Lower lobe of right lung (tissue), 2 donors: Measurements from ENCODE around the gene DDX42. TPM values are rescaled to one million over a fixed set of nuclear protein-coding genes. Genes with fewer than 3 reads are reported as not detected.

Source experiments
- ATAC-seq, 2 donors: fragments of 200-7000 bp; cut with Tn5 transposase; one replicate each; pipeline ENCODE4 v1.9.1; 2020 to 2022; ENCODE audit warnings: mild to moderate bottlenecking in 2 of 2, moderate library complexity in 2 of 2
- DNase-seq: peaks from one replicate; pipeline ENCODE4 v3.0.0-alpha.2; 2020
- H3K27ac ChIP-seq: fragments of 200-600 bp; one replicate; pipeline ENCODE4 v1.8.0; 2022
- H3K27me3 ChIP-seq: fragments of 200-600 bp; one replicate; pipeline ENCODE4 v1.8.0; 2022; ENCODE audit warnings: low read depth
- H3K36me3 ChIP-seq: fragments of 200-600 bp; one replicate; pipeline ENCODE4 v1.8.0; 2022; ENCODE audit warnings: mild to moderate bottlenecking
- H3K4me1 ChIP-seq: fragments of 200-600 bp; one replicate; pipeline ENCODE4 v1.8.0; 2022
- H3K4me3 ChIP-seq: fragments of 200-600 bp; one replicate; pipeline ENCODE4 v1.8.0; 2022; ENCODE audit warnings: mild to moderate bottlenecking
- H3K9me3 ChIP-seq: fragments of 200-600 bp; one replicate; pipeline ENCODE4 v1.8.0; 2022
- intact Hi-C: fragments of 100-400 bp; cut with DNase I; formaldehyde crosslinking; loops from one replicate; pipeline ENCODE4 v1.11.0; 2022
- total RNA-seq: library from RNA; stranded (reverse); fragmentation: NEBNext Ultra II Directional; extraction: Animal tissue kit (Norgen Biotek cat#: 25700); gene quantifications from one replicate; pipeline ENCODE4 v1.2.1, GENCODE V29; 2021
- TF ChIP-seq, protein P1 (sequence below): fragments of 200-600 bp; IDR thresholded peaks from one replicate; pipeline ENCODE4 v1.8.0; 2022; ENCODE audit warnings: antibody characterized with exemption, mild to moderate bottlenecking
- donor health status: DM: no; HTN: yes; CAD: no; lungs with severe emphysema.

The DDX42 gene
- total RNA-seq, 1 donor from 2014 or later: 101 TPM

DNA sequence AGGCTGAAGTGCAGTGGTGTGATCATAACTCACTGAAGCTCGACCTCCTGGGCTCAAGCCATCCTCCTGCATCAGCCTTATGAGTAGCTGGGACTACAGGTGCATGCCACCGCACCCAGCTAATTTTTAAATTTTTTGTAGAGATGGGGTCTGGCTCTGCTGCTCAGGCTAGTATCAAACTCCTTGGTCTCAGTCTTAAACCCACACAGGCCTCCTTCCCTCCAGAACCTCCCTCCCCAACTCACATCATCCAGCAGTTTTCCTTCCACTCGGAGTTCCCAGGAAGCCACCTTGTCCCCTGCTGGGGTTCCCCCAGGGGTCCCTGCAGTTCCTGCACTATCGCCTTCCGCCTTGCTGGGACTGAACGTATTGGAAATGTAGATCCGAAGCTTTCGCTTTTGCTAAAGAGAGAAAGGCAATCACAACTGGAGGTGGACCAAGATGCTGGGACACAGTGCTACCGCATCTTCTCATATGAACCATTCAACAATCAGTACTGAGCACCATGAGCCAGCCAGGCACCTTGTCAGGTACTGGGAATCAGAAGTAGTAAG is 61.3 kb downstream of the DDX42 start:
- intact Hi-C loops: no loop called here
- H3K4me3 ChIP-seq: no peak overlapping the region
- peaks cover 77% of the 10 kb centered on the region for H3K36me3 ChIP-seq
- TF ChIP-seq, protein P1, sequence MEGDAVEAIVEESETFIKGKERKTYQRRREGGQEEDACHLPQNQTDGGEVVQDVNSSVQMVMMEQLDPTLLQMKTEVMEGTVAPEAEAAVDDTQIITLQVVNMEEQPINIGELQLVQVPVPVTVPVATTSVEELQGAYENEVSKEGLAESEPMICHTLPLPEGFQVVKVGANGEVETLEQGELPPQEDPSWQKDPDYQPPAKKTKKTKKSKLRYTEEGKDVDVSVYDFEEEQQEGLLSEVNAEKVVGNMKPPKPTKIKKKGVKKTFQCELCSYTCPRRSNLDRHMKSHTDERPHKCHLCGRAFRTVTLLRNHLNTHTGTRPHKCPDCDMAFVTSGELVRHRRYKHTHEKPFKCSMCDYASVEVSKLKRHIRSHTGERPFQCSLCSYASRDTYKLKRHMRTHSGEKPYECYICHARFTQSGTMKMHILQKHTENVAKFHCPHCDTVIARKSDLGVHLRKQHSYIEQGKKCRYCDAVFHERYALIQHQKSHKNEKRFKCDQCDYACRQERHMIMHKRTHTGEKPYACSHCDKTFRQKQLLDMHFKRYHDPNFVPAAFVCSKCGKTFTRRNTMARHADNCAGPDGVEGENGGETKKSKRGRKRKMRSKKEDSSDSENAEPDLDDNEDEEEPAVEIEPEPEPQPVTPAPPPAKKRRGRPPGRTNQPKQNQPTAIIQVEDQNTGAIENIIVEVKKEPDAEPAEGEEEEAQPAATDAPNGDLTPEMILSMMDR: no peak
- DNase-seq (no peak), ATAC-seq (no peak)
- H3K9me3 ChIP-seq: no peaks in the 10 kb centered on the region
- H3K4me1 ChIP-seq: peaks cover 40% of the 10 kb centered on the region
- H3K27me3 ChIP-seq: no peaks in the 10 kb centered on the region
- peak overlapping the region; percentile 62 for H3K27ac ChIP-seq

DNA sequence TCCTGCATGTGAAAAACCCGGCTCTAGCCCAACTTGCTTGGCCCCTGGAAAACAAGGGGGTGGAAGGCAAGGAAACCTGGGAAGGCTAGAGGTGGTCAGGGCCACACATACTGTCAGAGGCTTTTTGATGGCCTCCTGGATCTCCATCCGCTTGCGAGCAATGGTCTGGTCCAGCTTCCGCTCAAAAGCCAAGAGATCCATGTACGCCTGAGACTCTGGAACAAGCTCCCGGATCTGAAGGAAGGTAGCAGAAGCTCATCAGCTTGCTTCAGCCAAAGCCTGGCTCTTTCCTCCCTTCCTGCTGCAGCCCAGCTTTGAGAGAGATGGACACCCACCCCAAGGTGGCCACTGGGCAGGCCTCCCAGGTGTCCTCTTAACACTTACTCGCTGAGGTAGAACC is 62.8 kb downstream of the DDX42 start:
- TF ChIP-seq, protein P1: no peak
- no peaks in the 10 kb centered on the region for H3K27me3 ChIP-seq
- intact Hi-C loops: no loop called here
- peaks cover 61% of the 10 kb centered on the region for H3K36me3 ChIP-seq
- H3K27ac ChIP-seq: peak overlapping the region; percentile 90
- ATAC-seq: no peak
- H3K4me3 ChIP-seq: no peak overlapping the region
- H3K9me3 ChIP-seq: no peaks in the 10 kb centered on the region
- DNase-seq: no peak
- H3K4me1 ChIP-seq: peaks cover 54% of the 10 kb centered on the region

DNA sequence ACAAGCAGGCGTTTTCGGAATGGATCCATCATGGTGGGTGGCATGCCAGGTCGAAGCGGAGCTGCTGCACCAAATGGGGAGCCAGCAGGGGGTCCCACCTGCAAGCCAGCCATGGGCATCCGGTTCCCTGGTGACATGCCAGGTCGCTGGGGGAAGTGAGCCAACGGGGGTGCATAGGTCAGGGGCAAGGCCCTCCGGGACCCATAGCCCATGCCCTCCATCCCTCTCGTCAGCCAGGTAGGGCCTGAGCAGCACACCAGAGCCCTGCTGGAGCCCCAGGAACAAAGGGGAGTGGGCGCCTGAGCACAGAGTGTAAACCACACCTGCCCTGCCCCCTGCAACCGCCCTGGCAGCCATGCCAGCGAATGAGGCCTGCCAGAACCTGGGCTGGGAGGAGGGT is 63.5 kb downstream of the DDX42 start:
- H3K27me3 ChIP-seq: no peaks in the 10 kb centered on the region
- ATAC-seq (no peak), DNase-seq (no peak)
- intact Hi-C loops: no loop called here
- H3K9me3 ChIP-seq: no peaks in the 10 kb centered on the region
- H3K27ac ChIP-seq: peak overlapping the region; percentile 90
- H3K36me3 ChIP-seq: peaks cover 55% of the 10 kb centered on the region
- H3K4me3 ChIP-seq: no peak overlapping the region
- H3K4me1 ChIP-seq: peaks cover 54% of the 10 kb centered on the region
- TF ChIP-seq, protein P1: no peak

DNA sequence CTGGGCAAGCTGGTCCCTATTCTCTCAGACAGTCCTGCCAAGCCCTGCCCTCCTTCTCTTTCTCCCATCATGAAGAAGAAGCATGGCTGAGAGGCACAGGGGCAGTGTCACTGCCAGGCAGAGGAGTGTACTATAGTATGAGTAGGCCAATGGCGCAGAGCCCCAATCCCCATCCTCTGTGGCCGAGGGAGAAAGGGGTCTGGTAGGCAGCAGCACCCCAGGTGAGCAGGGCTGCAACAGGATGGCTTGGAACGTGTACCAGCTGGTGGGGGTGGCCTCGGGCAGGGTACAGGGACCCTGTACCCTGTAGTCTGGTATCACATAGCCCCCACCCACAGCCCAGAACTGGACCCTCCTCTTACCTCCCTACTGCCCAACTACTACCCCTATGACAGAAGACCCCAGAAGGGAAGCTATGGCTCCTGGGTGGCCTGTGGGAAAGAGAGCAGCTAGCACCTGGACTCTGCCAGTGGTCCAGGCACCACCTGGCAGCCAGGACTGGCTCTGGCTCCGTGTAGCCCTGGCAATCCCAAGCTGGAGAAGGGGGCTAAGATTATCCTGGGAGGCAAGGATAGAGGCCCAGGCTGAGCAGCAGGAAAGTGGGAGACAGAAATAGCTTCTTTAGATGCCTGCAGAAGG is 64.1 kb downstream of the DDX42 start:
- no peak for ATAC-seq
- peaks cover 49% of the 10 kb centered on the region for H3K36me3 ChIP-seq
- H3K9me3 ChIP-seq: no peaks in the 10 kb centered on the region
- TF ChIP-seq, protein P1: no peak
- H3K4me3 ChIP-seq: peak overlapping the region; percentile 10
- intact Hi-C loops: no loop called here
- no peaks in the 10 kb centered on the region for H3K27me3 ChIP-seq
- H3K27ac ChIP-seq: peak overlapping the region; percentile 90
- H3K4me1 ChIP-seq: peaks cover 54% of the 10 kb centered on the region
- DNase-seq: no peak

DNA sequence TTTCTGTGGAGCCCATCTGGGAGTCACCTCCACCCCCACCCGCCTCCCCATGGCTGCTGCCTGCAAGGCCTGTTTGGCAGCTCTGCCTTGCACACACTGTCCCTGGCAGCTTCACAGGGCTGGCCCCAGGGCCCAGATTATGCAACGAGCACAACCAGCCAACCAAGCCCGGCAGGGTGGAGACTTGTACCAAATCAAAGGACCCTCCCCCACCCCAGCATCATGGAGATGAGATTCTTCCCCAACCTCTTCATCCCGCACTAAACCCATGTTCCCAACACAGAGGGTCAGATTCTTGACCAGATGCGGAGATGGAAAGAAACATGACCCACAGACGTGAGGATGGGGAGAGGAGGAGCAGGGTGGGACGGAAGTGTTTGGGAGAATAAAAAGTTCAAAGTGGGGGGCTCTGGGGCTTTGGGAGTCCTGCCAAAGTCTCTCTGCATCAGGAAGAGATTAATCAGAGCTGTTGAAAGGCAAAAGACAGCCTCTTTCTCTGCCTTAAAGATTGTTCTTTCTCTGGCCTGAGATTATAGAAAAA is 64.7 kb downstream of the DDX42 start:
- intact Hi-C loops: no loop called here
- H3K4me3 ChIP-seq: peak overlapping the region; percentile 97

More for the DNA sequence above, 64.7 kb downstream of the DDX42 start:
- no peaks in the 10 kb centered on the region for H3K9me3 ChIP-seq
- peak overlapping the region; percentile 90 for H3K27ac ChIP-seq
- TF ChIP-seq, protein P1: no peak
- DNase-seq: peak; percentile 92
- peaks cover 43% of the 10 kb centered on the region for H3K36me3 ChIP-seq
- H3K27me3 ChIP-seq: no peaks in the 10 kb centered on the region
- H3K4me1 ChIP-seq: peaks cover 57% of the 10 kb centered on the region
- peak; percentile 52 to 53 for ATAC-seq
